GOT3 (cell line): ENCODE measurements around the gene CEP43.

Source experiments
- DNase-seq: peaks from one replicate; lab custom pipeline; 2025; ENCODE audit warnings: mixed read lengths; lab: John Stamatoyannopoulos, UW

The CEP43 gene

GRCh38 chr6:166969390-166970002, 29.7 kb upstream of the CEP43 start:
- DNase-seq: no peak

DNA sequence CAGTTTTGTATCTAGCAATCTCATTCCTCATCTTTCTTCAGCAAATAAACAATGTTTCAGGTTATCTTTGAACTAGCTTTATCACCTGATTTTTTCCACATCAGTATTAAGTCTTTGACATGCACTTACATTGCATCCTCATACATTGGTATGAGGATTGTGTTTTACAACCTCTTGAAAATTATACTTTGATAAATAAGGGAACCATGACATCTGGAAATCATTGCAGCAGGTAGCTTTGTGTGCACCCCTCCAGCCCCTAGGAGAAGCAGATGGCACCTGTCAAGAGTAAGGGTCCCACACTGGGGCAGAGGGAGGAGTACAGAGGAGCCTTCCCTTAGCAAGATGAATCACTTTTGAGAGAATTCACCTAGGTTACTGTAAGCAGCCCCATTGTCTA, 29.1 kb upstream of the CEP43 start:
- no peak for DNase-seq

- no peak for DNase-seq
Observed at GRCh38 chr6:166970776-166971175, 28.4 kb upstream of the CEP43 start.

- DNase-seq: no peak
Observed at GRCh38 chr6:166971271-166971670, 27.9 kb upstream of the CEP43 start.

DNA sequence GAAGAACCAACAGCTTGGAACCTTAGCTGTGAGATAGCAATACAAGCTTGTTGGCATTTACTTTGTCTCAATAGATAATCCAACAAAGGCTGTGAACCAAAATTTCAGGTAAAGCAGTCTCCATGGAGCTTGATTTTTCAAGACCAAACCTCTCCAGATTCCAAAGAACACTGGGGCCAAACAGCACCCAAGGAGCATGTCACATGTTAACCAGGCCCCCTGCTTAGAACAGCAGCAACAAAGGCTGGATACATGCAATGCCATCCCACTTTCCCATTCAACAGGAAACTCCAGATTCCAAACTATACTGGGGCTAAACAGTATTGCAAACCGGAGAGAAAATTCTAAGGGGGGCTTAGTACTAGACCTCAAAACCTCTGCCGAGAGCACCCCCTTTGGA, 27.1 kb upstream of the CEP43 start:
- DNase-seq: no peak

DNA sequence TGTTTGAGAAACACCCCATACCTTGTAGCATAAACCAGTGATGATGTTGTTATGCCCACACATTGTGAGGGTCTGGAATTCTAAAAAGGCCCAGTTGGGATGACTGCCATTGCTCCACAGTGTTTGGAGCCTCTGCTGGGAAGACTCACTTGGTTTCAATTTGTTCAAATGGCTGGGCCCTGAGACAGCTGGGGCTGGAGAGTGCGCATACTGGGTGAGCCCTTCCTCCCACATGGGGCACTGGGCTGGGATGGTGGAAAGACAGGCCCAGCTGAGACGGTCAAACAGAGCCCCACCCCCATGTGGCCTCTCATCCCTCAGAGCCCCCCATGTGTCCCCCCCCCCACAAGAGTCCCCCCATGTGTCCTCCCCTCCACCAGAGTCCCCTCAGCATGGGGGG, 22.6 kb upstream of the CEP43 start:
- DNase-seq: no peak

GRCh38 chr6:166977621-166978525, 21.3 kb upstream of the CEP43 start:
- no peak for DNase-seq

GRCh38 chr6:166980738-166981137, 18.5 kb upstream of the CEP43 start:
- DNase-seq: no peak

DNA sequence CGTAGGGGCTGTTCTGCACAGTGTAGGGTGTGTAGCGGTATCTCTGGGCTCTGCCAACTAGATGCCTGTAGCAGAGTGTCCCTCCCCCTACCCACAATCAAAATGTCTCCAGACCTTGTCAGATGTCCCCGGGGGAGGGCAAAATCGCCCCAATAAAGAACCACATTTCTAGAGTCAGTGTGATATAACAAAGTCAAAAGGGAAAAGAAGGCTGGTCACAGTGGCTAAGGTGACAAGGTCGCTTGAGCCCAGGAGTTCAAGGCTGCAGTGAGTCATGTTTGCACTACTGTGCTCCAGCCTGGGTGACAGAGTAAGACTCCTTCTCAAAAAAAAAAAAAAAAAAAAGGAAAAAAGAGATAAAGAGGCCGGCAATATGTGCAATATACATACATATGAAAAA, 11.7 kb upstream of the CEP43 start:
- DNase-seq: no peak

DNA sequence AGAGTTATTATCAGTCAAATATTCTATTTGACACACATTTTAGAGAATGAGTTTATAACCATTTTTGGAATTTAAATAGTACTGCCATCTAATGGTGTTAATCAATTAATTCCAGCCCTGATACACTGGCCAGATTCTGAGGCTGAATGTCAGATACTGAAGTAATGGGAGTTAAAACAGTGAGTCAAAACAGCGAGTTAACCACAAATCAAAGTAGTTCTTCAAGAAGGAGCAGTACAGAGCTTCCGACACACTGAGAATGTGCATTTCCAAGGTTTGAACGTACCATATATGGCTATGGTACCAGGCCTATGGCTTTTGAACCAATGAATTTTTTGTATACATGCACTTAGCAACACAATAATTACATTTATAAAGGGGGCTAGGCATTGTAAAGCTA, 11.3 kb upstream of the CEP43 start:
- DNase-seq: no peak

DNA sequence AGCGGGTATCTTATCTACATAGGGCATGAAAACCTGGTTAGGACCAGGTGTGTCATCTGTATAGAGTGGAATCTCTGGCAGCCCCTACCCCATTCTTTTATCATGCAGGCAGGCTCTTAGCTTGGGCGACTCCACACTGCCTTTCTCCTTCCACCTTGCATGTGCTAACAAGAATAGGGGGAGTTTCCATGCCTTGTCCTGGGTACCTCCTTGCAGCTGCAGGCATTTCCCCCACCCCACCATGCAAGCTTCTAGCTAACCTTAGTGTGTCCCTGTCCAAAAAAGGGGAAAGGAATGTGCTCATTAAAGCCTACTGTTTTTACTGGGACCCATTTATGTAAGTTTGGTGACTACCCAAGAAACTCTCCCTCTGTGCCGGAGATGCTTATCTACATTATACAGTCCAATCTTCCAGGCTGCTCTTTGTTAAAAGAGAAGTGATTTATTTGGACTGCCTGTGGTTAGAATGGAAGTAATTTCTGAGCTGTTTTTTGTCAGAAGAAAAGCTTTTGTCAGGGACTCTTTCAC, 10.5 kb upstream of the CEP43 start:
- no peak for DNase-seq

GRCh38 chr6:166989427-166990032, 9.7 kb upstream of the CEP43 start:
- DNase-seq: no peak

DNA sequence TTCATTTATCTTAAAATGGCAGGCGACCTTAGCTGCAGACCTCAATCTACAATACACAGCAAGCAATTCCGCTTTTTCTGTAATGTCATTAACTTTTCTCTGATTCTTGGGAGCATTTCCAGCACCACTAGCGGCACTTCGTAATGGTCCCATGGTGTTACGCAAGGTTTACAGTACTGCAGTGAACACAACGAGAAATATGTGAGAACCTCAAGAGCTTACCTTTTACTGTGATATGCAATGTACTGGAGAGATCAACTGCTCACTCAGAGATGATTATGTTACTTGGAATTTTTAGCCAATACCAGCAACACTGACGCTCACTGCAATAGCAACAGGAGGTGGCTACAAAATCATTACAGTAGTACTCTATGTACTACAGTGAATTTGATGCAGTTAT, 2.8 kb upstream of the CEP43 start:
- no peak for DNase-seq

DNA sequence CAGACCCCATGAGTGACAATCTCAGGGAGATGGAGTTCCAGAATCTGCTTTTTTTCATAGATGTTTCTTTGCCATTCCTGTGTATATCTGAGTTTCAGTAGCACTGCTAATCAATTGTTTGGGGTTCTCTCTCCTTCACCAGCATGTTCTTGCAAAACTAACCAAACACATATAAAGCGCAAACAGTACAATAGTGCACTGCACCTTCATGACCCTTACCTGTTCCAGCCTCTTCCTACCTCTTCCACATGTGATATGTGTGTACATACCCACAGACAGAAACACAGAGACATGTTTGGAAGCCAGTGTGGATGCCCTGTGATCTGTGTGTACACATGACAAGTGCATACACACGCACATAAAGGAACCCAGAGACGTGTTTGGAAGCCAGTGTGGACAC, 1.8 kb upstream of the CEP43 start:
- DNase-seq: no peak

GRCh38 chr6:166997768-166998255, 1.4 kb upstream of the CEP43 start:
- DNase-seq: peak; percentile 8

GRCh38 chr6:166998256-166999144, 697 bp upstream of the CEP43 start:
- no peak for DNase-seq

DNA sequence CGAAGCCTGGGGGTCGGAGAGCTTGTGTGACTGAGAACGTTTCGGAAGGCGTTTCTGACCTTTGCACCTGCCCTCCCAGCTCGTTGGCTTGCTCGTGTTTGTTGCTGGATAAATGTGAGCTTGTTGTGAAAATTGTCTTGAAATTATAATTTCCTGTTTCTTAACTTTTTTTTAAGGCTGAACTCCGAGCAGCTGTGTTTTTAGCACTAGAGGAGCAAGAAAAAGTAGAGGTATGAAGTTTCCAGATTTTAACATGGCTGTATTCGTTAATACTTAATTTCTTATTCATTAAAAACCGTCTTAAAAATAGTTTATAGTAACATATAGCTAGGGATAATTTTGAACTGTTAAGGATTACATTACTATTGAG, 672 bp downstream of the CEP43 start:
- no peak for DNase-seq

DNA sequence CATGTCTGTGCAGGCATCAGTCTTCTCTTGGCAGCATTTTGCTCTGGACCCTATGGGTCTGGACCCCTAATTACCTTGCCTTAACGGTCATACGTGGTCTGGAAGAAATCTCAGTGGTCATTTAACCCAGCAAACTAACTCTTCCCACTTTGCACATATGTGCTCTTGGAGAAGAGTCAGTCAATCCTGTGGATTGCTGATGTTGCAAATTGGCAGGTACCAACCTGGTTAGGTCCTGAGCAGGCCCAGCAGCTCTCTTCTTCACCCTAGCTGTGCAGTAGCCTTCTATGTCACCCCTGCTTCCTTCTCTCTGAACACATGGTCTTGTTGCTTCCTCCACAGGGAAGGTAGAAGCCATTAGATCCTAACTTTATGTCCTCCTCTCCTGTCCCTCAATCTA, 1.6 kb downstream of the CEP43 start:
- no peak for DNase-seq

DNA sequence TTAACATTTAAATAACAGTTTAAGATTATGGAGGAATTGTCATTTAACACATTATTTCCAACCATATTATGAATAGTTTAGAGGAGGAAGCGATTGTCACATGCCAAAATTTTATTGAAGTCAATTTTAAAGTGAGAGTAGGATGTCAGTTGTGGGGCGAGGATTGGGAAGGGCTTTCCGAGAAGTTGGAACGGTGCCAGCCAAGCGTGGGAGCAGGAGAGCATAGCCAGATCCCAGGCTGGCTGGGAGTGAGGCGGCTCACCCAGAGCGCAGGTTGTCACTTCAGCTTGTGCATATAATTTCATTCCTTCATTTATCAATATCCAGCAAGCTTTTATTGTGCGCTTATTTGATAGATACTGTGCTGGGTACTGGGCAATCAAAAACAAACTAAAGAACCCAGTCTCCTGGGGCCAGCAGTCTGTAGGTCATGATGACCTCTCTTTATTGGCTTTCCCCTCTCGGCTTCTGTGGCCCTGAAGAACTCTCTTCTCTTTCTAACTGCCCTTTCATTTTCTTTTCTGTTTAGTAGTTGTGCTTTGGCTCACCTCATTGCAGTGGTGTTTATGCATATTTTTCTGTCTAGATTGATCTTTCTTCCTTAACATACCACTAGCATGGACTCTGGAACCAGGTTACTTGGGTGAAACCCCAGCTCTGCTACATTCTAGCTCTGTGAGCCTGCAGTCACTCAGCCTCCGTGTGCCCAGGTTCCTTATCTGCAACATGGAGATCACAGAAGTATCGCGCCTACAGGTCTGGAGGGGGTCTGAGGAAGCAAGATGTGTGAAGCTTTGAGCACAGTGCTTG, 6.4 kb downstream of the CEP43 start:
- no peak for DNase-seq

DNA sequence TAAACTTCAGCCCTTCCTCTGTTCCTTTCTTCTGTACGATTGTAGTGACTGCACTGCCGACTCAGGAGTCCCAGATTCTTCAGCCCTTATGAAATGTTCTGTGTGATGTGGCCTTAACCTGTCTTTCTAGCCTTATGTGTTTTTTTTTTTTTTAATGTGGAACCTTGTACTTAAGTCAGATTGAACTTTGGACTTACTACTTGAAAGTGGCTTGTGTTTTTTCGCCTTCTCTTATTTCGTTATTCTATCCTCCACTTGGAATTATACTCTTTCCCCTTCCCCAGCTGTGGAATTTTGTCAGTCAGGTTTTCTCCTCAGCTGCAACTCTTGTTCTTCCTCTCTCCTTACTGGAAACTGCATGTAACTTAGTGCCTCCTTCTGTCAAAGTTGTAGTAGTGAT, 8.8 kb downstream of the CEP43 start:
- DNase-seq: no peak

GRCh38 chr6:167013067-167013466, 13.9 kb downstream of the CEP43 start:
- DNase-seq: no peak
